GM19025 (cell line): ENCODE results near the gene COL12A1.

Experiments
- ATAC-seq: cut with Tn5 transposase; IDR thresholded peaks from one replicate; pipeline ENCODE4 v1.9.1; 2021; ENCODE audit warnings: mild to moderate bottlenecking, low read depth, moderate library complexity; ENCODE audit not compliant: unreplicated experiment

The COL12A1 gene

GRCh38 chr6:75076009-75076408, 129.8 kb downstream of the COL12A1 start:
- ATAC-seq, result no peak

GRCh38 chr6:75070244-75070643, 135.6 kb downstream of the COL12A1 start:
- no peak for ATAC-seq

- no peak for ATAC-seq
Measured at GRCh38 chr6:75065523-75065922, 140.3 kb downstream of the COL12A1 start.

- ATAC-seq, result no peak
Measured at GRCh38 chr6:75052491-75052890, 153.4 kb downstream of the COL12A1 start.

GRCh38 chr6:75049308-75049707, 156.5 kb downstream of the COL12A1 start:
- ATAC-seq, result no peak

GRCh38 chr6:75044846-75045245, 161.0 kb downstream of the COL12A1 start:
- no peak for ATAC-seq

GRCh38 chr6:75041381-75041780, 164.5 kb downstream of the COL12A1 start:
- ATAC-seq, result no peak
